Kidney epithelial cell (primary cell): Measurements from ENCODE around the gene ASCC3. TPM values are rescaled to one million over a fixed set of nuclear protein-coding genes. Genes with fewer than 3 reads are reported as not detected.

ENCODE experiments used
- DNase-seq: peaks from one replicate; pipeline ENCODE4 v3.0.0-alpha.2; 2010; ENCODE audit warnings: low read depth
- H3K27me3 ChIP-seq: 2 replicates; pipeline ENCODE4 v1.6.0; 2011; ENCODE audit warnings: low read length; ENCODE audit not compliant: control insufficient read depth, insufficient read depth
- H3K36me3 ChIP-seq: 2 replicates; pipeline ENCODE4 v1.5.1; 2011; ENCODE audit warnings: low read length; ENCODE audit not compliant: control insufficient read depth, insufficient read depth
- H3K4me3 ChIP-seq: 2 replicates; pipeline ENCODE4 v1.5.1; 2011; ENCODE audit warnings: low read depth, mild to moderate bottlenecking, control low read depth, low read length
- total RNA-seq: library from RNA; depleted of rRNA; stranded (reverse); fragments of >200 nt; gene quantifications from 2 replicates; pipeline ENCODE4 v1.2.3, GENCODE V29; 2015
- TF ChIP-seq, protein P1 (sequence below): IDR thresholded peaks from 2 replicates; pipeline ENCODE4 v1.5.1; 2011; ENCODE audit warnings: mild to moderate bottlenecking, moderate library complexity, low read length, control low read depth, inconsistent platforms; ENCODE audit not compliant: insufficient read depth, poor library complexity, severe bottlenecking

Gene ASCC3
- total RNA-seq, 1 donor from 2014 or later: 41.9 TPM

DNA sequence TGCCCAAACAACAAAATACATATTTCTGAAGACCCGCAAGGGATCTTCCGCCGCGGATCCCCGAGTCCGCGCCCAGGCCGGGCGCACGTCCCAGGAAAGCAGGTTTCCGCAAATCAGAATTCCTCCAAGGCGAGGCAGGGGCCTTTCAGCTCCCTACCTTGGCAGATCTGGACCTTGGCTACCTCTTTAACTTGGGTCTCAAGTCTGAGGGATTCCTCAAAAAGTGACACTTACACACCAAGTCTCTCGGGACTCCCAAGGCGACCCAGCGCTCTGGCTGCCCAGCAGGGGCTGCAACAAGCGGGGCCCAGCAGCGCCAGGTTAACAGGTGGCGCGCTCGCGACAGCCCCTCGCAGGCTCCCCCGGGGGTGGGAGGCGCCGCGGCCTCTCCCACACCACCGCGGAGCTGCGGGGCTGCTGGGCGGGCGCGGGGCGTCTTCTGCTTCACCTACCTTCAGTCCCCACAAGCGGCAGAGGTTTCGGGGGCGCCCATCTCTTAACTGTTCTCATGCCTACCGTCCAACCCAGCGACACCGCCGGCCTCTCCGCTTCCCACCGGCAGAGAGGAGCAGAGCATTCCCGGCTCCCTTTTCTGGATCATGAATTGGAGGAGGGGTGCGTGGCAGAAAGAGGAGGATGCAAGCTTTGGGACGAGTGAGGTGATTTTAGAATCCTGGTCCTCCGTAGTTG is 416.8 kb downstream of the ASCC3 start:
- Histone ChIP-seq H3K36me3 (no peaks in the 10 kb centered on the region), H3K4me3 (peak overlapping the region; percentile 73), H3K27me3 (peaks cover 51% of the 10 kb centered on the region)
- TF ChIP-seq, protein P1, sequence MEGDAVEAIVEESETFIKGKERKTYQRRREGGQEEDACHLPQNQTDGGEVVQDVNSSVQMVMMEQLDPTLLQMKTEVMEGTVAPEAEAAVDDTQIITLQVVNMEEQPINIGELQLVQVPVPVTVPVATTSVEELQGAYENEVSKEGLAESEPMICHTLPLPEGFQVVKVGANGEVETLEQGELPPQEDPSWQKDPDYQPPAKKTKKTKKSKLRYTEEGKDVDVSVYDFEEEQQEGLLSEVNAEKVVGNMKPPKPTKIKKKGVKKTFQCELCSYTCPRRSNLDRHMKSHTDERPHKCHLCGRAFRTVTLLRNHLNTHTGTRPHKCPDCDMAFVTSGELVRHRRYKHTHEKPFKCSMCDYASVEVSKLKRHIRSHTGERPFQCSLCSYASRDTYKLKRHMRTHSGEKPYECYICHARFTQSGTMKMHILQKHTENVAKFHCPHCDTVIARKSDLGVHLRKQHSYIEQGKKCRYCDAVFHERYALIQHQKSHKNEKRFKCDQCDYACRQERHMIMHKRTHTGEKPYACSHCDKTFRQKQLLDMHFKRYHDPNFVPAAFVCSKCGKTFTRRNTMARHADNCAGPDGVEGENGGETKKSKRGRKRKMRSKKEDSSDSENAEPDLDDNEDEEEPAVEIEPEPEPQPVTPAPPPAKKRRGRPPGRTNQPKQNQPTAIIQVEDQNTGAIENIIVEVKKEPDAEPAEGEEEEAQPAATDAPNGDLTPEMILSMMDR: no peak
- DNase-seq: no peak

GRCh38 chr6:100463630-100464161 is 417.4 kb downstream of the ASCC3 start:
- Histone ChIP-seq H3K4me3 (peak overlapping the region; percentile 73), H3K36me3 (no peaks in the 10 kb centered on the region), H3K27me3 (peaks cover 50% of the 10 kb centered on the region)
- TF ChIP-seq, protein P1: no peak
- DNase-seq: no peak

GRCh38 chr6:100462706-100463629 is 418.2 kb downstream of the ASCC3 start:
- Histone ChIP-seq H3K36me3 (no peaks in the 10 kb centered on the region), H3K27me3 (peaks cover 56% of the 10 kb centered on the region), H3K4me3 (peak overlapping the region; percentile 73)
- no peak for DNase-seq
- TF ChIP-seq, protein P1: no peak

- H3K36me3 ChIP-seq: no peaks in the 10 kb centered on the region
- peaks cover 56% of the 10 kb centered on the region for H3K27me3 ChIP-seq
- H3K4me3 ChIP-seq: peak overlapping the region; percentile 73
- DNase-seq: no peak
- TF ChIP-seq, protein P1: no peak
Measured at GRCh38 chr6:100461917-100462705, 419.0 kb downstream of the ASCC3 start.

DNA sequence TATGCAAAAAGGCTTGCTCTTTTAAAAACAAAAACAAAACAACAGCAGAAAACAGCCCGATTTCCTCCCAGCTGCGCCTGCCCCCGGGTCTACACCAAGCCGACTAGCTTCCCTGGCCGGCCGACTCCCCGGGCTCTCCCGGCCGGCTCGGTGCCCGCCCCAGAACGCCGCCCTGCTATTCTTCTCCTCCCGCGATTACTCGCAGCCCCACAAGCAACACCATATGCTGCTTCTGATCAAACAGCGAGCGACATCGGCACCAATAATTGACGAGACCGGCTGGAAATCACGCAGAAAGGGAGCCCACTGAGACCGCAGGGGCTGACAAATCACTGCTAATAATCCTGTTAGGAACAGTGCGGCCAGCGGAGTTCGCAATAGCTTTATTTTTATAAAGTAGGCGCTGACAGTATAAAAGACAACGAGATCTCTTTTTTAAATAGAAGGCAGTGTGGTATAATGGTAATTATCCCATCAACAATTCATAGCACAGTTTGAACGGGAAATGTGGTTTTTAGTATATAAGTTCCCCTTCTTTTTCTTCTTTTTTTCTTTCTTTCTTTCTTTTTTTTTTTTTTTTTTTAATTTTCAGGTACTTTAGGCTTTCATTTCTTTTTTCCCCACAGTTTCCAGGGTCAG is 419.7 kb downstream of the ASCC3 start:
- H3K36me3 ChIP-seq: no peaks in the 10 kb centered on the region
- peak overlapping the region; percentile 73 for H3K4me3 ChIP-seq
- peaks cover 50% of the 10 kb centered on the region for H3K27me3 ChIP-seq
- no peak for DNase-seq
- TF ChIP-seq, protein P1: no peak
